HepG2 (cell line): Measurements from ENCODE around the gene HK2. TPM values are rescaled to one million over a fixed set of nuclear protein-coding genes. Genes with fewer than 3 reads are reported as not detected.

Source experiments
- AGO1 ChIP-seq: fragments of 200-400 bp; formaldehyde crosslinking; IDR thresholded peaks from 2 replicates; pipeline ENCODE4 v1.6.1; 2017; ENCODE audit warnings: mild to moderate bottlenecking, low read depth, low read length, moderate library complexity; ENCODE audit not compliant: poor library complexity, severe bottlenecking
- CHCHD3 ChIP-seq: sonication (generic); formaldehyde crosslinking; IDR thresholded peaks from 2 replicates; pipeline ENCODE4 v1.8.0; 2022; ENCODE audit warnings: mild to moderate bottlenecking, missing genetic modification reagents, moderate library complexity
- CSRNP2 ChIP-seq: sonication (generic); formaldehyde crosslinking; conservative IDR thresholded peaks from 2 replicates; pipeline ENCODE4 v1.8.0; 2022; ENCODE audit warnings: low read depth, missing genetic modification reagents
- ELF1 ChIP-seq: sonication (generic); formaldehyde crosslinking; IDR thresholded peaks from 2 replicates; pipeline ENCODE4 v1.4.0; 2020; ENCODE audit warnings: missing genetic modification reagents
- ELF4 ChIP-seq: sonication (generic); formaldehyde crosslinking; IDR thresholded peaks from 2 replicates; pipeline ENCODE4 v1.5.0; 2020; ENCODE audit warnings: missing genetic modification reagents, mild to moderate bottlenecking, moderate library complexity, borderline replicate concordance
- FOXJ3 ChIP-seq: sonication (generic); formaldehyde crosslinking; IDR thresholded peaks from 2 replicates; pipeline ENCODE4 v1.4.0; 2020; ENCODE audit warnings: missing genetic modification reagents, mild to moderate bottlenecking, borderline replicate concordance
- KDM5A ChIP-seq: fragments of 200-600 bp; sonication (generic); IDR thresholded peaks from 2 replicates; pipeline ENCODE4 v1.7.0; 2018; ENCODE audit warnings: antibody characterized with exemption, mild to moderate bottlenecking, low read length, borderline replicate concordance
- KLF12 ChIP-seq: sonication (generic); formaldehyde crosslinking; IDR thresholded peaks from 2 replicates; pipeline ENCODE4 v1.4.0; 2020; ENCODE audit warnings: missing genetic modification reagents, borderline replicate concordance
- MED13 ChIP-seq: sonication (generic); formaldehyde crosslinking; IDR thresholded peaks from 2 replicates; pipeline ENCODE4 v1.5.0; 2020; ENCODE audit warnings: missing genetic modification reagents
- TAF1 ChIP-seq: sonication (generic); formaldehyde crosslinking; IDR thresholded peaks from 2 replicates; pipeline ENCODE4 v1.4.0; 2020; ENCODE audit warnings: missing genetic modification reagents
- XBP1 ChIP-seq: sonication (generic); formaldehyde crosslinking; IDR thresholded peaks from 2 replicates; pipeline ENCODE4 v1.5.0; 2020; ENCODE audit warnings: missing genetic modification reagents
- ZC3H13 ChIP-seq: sonication (generic); formaldehyde crosslinking; IDR thresholded peaks from 2 replicates; pipeline ENCODE4 v1.8.1; 2023; ENCODE audit warnings: mild to moderate bottlenecking, missing genetic modification reagents, moderate library complexity
- ZFYVE20 ChIP-seq: sonication (generic); formaldehyde crosslinking; IDR thresholded peaks from 2 replicates; pipeline ENCODE4 v1.8.0; 2023; ENCODE audit warnings: low read depth, mild to moderate bottlenecking, moderate library complexity, missing genetic modification reagents, borderline replicate concordance
- ZNF138 ChIP-seq: sonication (generic); formaldehyde crosslinking; IDR thresholded peaks from 2 replicates; pipeline ENCODE4 v1.5.0; 2020; ENCODE audit warnings: mild to moderate bottlenecking, low read depth, missing genetic modification reagents
- ZNF18 ChIP-seq: sonication (generic); formaldehyde crosslinking; IDR thresholded peaks from 2 replicates; pipeline ENCODE4 v1.8.0; 2022; ENCODE audit warnings: mild to moderate bottlenecking, missing genetic modification reagents; ENCODE audit not compliant: insufficient replicate concordance
- ZNF224 ChIP-seq: sonication (generic); formaldehyde crosslinking; IDR thresholded peaks from 2 replicates; pipeline ENCODE4 v1.5.0; 2020; ENCODE audit warnings: mild to moderate bottlenecking, missing genetic modification reagents
- ZNF253 ChIP-seq: sonication (generic); formaldehyde crosslinking; IDR thresholded peaks from 2 replicates; pipeline ENCODE4 v1.8.0; 2022; ENCODE audit warnings: mild to moderate bottlenecking, missing genetic modification reagents, borderline replicate concordance
- ZNF264 ChIP-seq: sonication (generic); formaldehyde crosslinking; IDR thresholded peaks from 2 replicates; pipeline ENCODE4 v1.4.0; 2020; ENCODE audit warnings: missing genetic modification reagents
- ZNF619 ChIP-seq: sonication (generic); formaldehyde crosslinking; IDR thresholded peaks from 2 replicates; pipeline ENCODE4 v1.4.0; 2020; ENCODE audit warnings: mild to moderate bottlenecking, missing genetic modification reagents
- ZNF709 ChIP-seq: sonication (generic); formaldehyde crosslinking; IDR thresholded peaks from 2 replicates; pipeline ENCODE4 v1.5.0; 2020; ENCODE audit warnings: mild to moderate bottlenecking, missing genetic modification reagents
- ZNF737 ChIP-seq: sonication (generic); formaldehyde crosslinking; IDR thresholded peaks from 2 replicates; pipeline ENCODE4 v1.5.0; 2020; ENCODE audit warnings: missing genetic modification reagents, mild to moderate bottlenecking, borderline replicate concordance
- ZNF746 ChIP-seq: sonication (generic); formaldehyde crosslinking; IDR thresholded peaks from 2 replicates; pipeline ENCODE4 v1.8.0; 2022; ENCODE audit warnings: mild to moderate bottlenecking, missing genetic modification reagents
- ZNF777 ChIP-seq: sonication (generic); formaldehyde crosslinking; IDR thresholded peaks from 2 replicates; pipeline ENCODE4 v1.4.0; 2020; ENCODE audit warnings: missing genetic modification reagents
- ZNF792 ChIP-seq: IDR thresholded peaks from 2 replicates; pipeline ENCODE4 v1.6.1; 2016
- polyA plus RNA-seq, 8 experiments: library from polyadenylated mRNA; depleted of rRNA in 3 of 8; stranded (reverse) in 7 of 8; unstranded in 1 of 8; fragments of >200 nt; fragmentation: Illumina TruSeq in 4 of 8; extraction: Trizol in 4 of 8; gene quantifications; 2 replicates each; pipeline versions ENCODE4 v1.2.1 to v1.2.3, GENCODE V29; 2011 to 2016; ENCODE audit warnings: low read depth in 4 of 8, missing spikeins in 1 of 8, mixed read lengths in 1 of 8; ENCODE audit not compliant: insufficient read depth in 1 of 8
- total RNA-seq, 5 experiments: library from RNA; depleted of rRNA; stranded (reverse); fragments of >200 nt; fragmentation: Illumina TruSeq; extraction: Trizol; gene quantifications; 2 replicates each; pipeline ENCODE4 v1.2.3, GENCODE V29; 2016; ENCODE audit warnings: low read depth in 1 of 5

HK2 gene
- total and polyA plus RNA-seq, 2 of the 13 experiments (the other 11 are each of a cell fraction or from before 2014, with no cell fraction given), result 13.2 to 101 TPM

GRCh38 chr2:74834234-74834791 is 386 bp downstream of the HK2 start (continued):
- peak; percentile 38; the same call in 1 of the 2 replicates for TF ChIP-seq ZNF737 (CRISPR knock-in tag)
- peak; percentile 60; the same call in 1 of the 2 replicates for TF ChIP-seq CHCHD3 (CRISPR knock-in tag)
- TF ChIP-seq ZNF709 (CRISPR knock-in tag), result peak; percentile 39; the same call in 1 of the 2 replicates
- TF ChIP-seq KLF12 (CRISPR knock-in tag), result 0 out of 2 replicates have a peak, but pooled peaks have one; percentile 3
- 0 out of 2 replicates have a peak, but pooled peaks have one; percentile 7 for TF ChIP-seq ZNF253
- 0 out of 2 replicates have a peak, but pooled peaks have one; percentile 63 for TF ChIP-seq ZNF224 (CRISPR knock-in tag)
- TF ChIP-seq AGO1, result peak; percentile 11
- 0 out of 2 replicates have a peak, but pooled peaks have one; percentile 63 for TF ChIP-seq MED13 (CRISPR knock-in tag)
- TF ChIP-seq ZNF18 (CRISPR knock-in tag), result peak; percentile 13
- TF ChIP-seq ELF1 (CRISPR knock-in tag), result 0 out of 2 replicates have a peak, but pooled peaks have one; percentile 26
- TF ChIP-seq KDM5A, result 0 out of 2 replicates have a peak, but pooled peaks have one; percentile 11
- peak; percentile 18 for TF ChIP-seq TAF1 (CRISPR knock-in tag)
- TF ChIP-seq ZNF777 (CRISPR knock-in tag), result peak; percentile 20; the same call in 1 of the 2 replicates
- 0 out of 2 replicates have a peak, but pooled peaks have one; percentile 64 for TF ChIP-seq ZNF138
- TF ChIP-seq FOXJ3 (CRISPR knock-in tag), result 0 out of 2 replicates have a peak, but pooled peaks have one; percentile 30
- TF ChIP-seq ELF4 (CRISPR knock-in tag), result peak; percentile 81; the same call in 1 of the 2 replicates
- TF ChIP-seq ZNF792 (CRISPR knock-in tag), result peak; percentile 9; the same call in 1 of the 2 replicates
- 0 out of 2 replicates have a peak, but pooled peaks have one; percentile 20 for TF ChIP-seq ZNF619 (CRISPR knock-in tag)
- peak; percentile 23; the same call in 1 of the 2 replicates for TF ChIP-seq ZNF746 (CRISPR knock-in tag)
- 0 out of 2 replicates have a peak, but pooled peaks have one; percentile 72 for TF ChIP-seq ZNF264
- 0 out of 2 replicates have a peak, but pooled peaks have one; percentile 69 for TF ChIP-seq XBP1
- TF ChIP-seq CSRNP2, result peak; percentile 32; the same call in 1 of the 2 replicates
- TF ChIP-seq ZC3H13 (CRISPR knock-in tag), result peak; percentile 92; the same call in 1 of the 2 replicates
- TF ChIP-seq ZFYVE20 (CRISPR knock-in tag), result peak; percentile 31; the same call in 1 of the 2 replicates
